Loucy (cell line): Measurements from ENCODE around the gene DGAT2.

Experiments used
- EZH2phosphoT487 ChIP-seq: fragments of 200-600 bp; IDR thresholded peaks from 2 replicates; pipeline ENCODE4 v1.6.1; 2018; ENCODE audit warnings: antibody characterized with exemption, mild to moderate bottlenecking, moderate library complexity, borderline replicate concordance
- TF ChIP-seq, protein P1 (sequence below): fragments of 200-600 bp; sonication (generic); conservative IDR thresholded peaks from 2 replicates; pipeline ENCODE4 v1.5.1; 2014; ENCODE audit warnings: mild to moderate bottlenecking, antibody characterized with exemption, low read length

DNA sequence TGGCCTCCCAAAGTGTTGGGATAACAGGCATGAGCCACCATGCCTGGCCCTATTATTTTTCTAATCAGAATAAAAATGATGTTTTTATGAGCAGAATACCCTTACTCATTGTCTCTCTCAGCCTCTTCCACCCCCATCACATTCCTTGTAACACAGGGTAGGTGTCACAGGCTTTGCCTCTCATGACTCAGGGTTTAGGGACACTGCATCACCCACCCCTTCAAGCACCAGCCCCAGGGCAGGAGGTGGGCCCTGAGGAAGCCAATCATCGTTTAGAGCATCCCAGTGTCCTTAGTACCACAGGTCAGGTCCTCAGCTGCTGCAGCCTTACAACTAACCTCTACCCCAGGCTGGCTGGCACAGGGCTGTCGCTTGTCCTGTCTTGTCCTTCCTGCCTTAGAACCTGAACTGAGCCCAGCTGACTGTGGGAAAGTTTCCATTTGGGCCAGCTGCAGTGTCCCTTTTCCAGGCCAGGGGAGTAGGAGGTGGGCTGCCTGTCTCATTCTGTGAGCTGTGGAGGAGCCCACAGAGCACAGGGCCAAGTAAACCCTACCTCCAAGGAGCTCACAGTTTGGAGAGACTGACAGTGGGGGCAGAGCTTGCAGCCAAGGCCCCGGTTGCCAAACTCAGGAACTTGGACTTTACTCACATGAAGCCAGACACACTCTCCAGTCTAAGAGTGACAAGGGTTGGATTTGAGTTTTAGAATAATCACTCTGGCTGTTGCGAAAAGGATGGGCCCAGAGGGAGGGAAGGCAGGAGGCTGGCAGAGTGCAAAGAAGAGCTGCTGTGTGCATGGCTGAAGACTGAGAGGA lies 26.9 kb downstream of the DGAT2 start:
- TF ChIP-seq, protein P1, sequence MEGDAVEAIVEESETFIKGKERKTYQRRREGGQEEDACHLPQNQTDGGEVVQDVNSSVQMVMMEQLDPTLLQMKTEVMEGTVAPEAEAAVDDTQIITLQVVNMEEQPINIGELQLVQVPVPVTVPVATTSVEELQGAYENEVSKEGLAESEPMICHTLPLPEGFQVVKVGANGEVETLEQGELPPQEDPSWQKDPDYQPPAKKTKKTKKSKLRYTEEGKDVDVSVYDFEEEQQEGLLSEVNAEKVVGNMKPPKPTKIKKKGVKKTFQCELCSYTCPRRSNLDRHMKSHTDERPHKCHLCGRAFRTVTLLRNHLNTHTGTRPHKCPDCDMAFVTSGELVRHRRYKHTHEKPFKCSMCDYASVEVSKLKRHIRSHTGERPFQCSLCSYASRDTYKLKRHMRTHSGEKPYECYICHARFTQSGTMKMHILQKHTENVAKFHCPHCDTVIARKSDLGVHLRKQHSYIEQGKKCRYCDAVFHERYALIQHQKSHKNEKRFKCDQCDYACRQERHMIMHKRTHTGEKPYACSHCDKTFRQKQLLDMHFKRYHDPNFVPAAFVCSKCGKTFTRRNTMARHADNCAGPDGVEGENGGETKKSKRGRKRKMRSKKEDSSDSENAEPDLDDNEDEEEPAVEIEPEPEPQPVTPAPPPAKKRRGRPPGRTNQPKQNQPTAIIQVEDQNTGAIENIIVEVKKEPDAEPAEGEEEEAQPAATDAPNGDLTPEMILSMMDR: no peak
- TF ChIP-seq EZH2phosphoT487: no peak
